H9 (cell line): Measurements from ENCODE around the gene CCDC88C. TPM values are rescaled to one million over a fixed set of nuclear protein-coding genes. Genes with fewer than 3 reads are reported as not detected.

Experiments used
- DNase-seq: peaks from one replicate; pipeline ENCODE4 v3.0.0-alpha.2; 2017
- H2AFZ ChIP-seq: one replicate; pipeline ENCODE4 v1.6.1; 2013; ENCODE audit warnings: mild to moderate bottlenecking, low read length, control low read depth, moderate library complexity
- H2AK5ac ChIP-seq: 2 replicates; pipeline ENCODE4 v1.6.1; 2013; ENCODE audit warnings: low read length, control low read depth, mixed read lengths; ENCODE audit not compliant: insufficient read length
- H2BK120ac ChIP-seq: one replicate; pipeline ENCODE4 v1.6.1; 2013; ENCODE audit warnings: low read depth, mild to moderate bottlenecking, low read length, control low read depth, inconsistent platforms; ENCODE audit not compliant: poor library complexity, severe bottlenecking
- H2BK12ac ChIP-seq: 2 replicates; pipeline ENCODE4 v1.6.1; 2013; ENCODE audit warnings: low read length, control low read depth, mixed read lengths, low read depth; ENCODE audit not compliant: insufficient read length
- H2BK15ac ChIP-seq: 2 replicates; pipeline ENCODE4 v1.6.1; 2013; ENCODE audit warnings: low read depth, low read length, control low read depth
- H2BK20ac ChIP-seq: one replicate; pipeline ENCODE4 v1.6.1; 2013; ENCODE audit warnings: low read depth, mild to moderate bottlenecking, low read length, control low read depth, inconsistent platforms; ENCODE audit not compliant: poor library complexity, severe bottlenecking
- H2BK5ac ChIP-seq: 2 replicates; pipeline ENCODE4 v1.6.1; 2013; ENCODE audit warnings: low read length, control low read depth, mixed read lengths; ENCODE audit not compliant: insufficient read length
- H3K14ac ChIP-seq: 2 replicates; pipeline ENCODE4 v1.6.1; 2013; ENCODE audit warnings: low read length, control low read depth; ENCODE audit not compliant: insufficient read depth
- H3K18ac ChIP-seq: 2 replicates; pipeline ENCODE4 v1.6.1; 2013; ENCODE audit warnings: low read depth, mild to moderate bottlenecking, mixed read lengths, low read length, control low read depth; ENCODE audit not compliant: insufficient read length
- H3K23ac ChIP-seq: 2 replicates; pipeline ENCODE4 v1.6.1; 2013; ENCODE audit warnings: low read length, control low read depth, mixed read lengths, low read depth; ENCODE audit not compliant: insufficient read length
- H3K23me2 ChIP-seq: 2 replicates; pipeline ENCODE4 v1.6.1; 2013; ENCODE audit warnings: low read depth, mild to moderate bottlenecking, mixed read lengths, low read length, control low read depth; ENCODE audit not compliant: insufficient read length, poor library complexity, severe bottlenecking
- H3K27ac ChIP-seq: 2 replicates; pipeline ENCODE4 v1.5.1; 2013; ENCODE audit warnings: low read length, control low read depth, mixed read lengths, low read depth; ENCODE audit not compliant: insufficient read length
- H3K27me3 ChIP-seq: 2 replicates; pipeline ENCODE4 v1.6.1; 2013; ENCODE audit warnings: low read length, control low read depth, inconsistent platforms; ENCODE audit not compliant: insufficient read depth
- H3K4ac ChIP-seq: 2 replicates; pipeline ENCODE4 v1.6.1; 2013; ENCODE audit warnings: low read depth, mild to moderate bottlenecking, control low read depth, inconsistent platforms, low read length, moderate library complexity
- H3K4me1 ChIP-seq: 2 replicates; pipeline ENCODE4 v1.6.1; 2013; ENCODE audit warnings: low read length, control low read depth, inconsistent platforms; ENCODE audit not compliant: insufficient read depth
- H3K4me2 ChIP-seq: 2 replicates; pipeline ENCODE4 v1.6.1; 2013; ENCODE audit warnings: low read length, control low read depth, mixed read lengths; ENCODE audit not compliant: insufficient read length, insufficient read depth
- H3K56ac ChIP-seq: 2 replicates; pipeline ENCODE4 v1.6.1; 2013; ENCODE audit warnings: low read depth, mild to moderate bottlenecking, mixed read lengths, low read length, control low read depth; ENCODE audit not compliant: insufficient read length
- H3K79me1 ChIP-seq: 2 replicates; pipeline ENCODE4 v1.6.1; 2013; ENCODE audit warnings: low read depth, mild to moderate bottlenecking, moderate library complexity, low read length, control low read depth, inconsistent platforms; ENCODE audit not compliant: insufficient read depth, poor library complexity, severe bottlenecking
- H3K79me2 ChIP-seq: 2 replicates; pipeline ENCODE4 v1.6.1; 2013; ENCODE audit warnings: low read length, control low read depth, inconsistent platforms; ENCODE audit not compliant: insufficient read depth
- H3K9ac ChIP-seq: 2 replicates; pipeline ENCODE4 v1.6.1; 2013; ENCODE audit warnings: low read length, control low read depth, mixed read lengths; ENCODE audit not compliant: insufficient read length; ENCODE audit errors: extremely low read depth
- H3K9me3 ChIP-seq: one replicate; pipeline ENCODE4 v1.6.1; 2013; ENCODE audit warnings: low read depth, low read length, inconsistent platforms; ENCODE audit not compliant: control insufficient read depth
- H3T11ph ChIP-seq: one replicate; pipeline ENCODE4 v1.6.1; 2013; ENCODE audit warnings: mild to moderate bottlenecking, low read length, control low read depth, inconsistent platforms
- H4K20me1 ChIP-seq: one replicate; pipeline ENCODE4 v1.6.1; 2013; ENCODE audit not compliant: control insufficient read depth, insufficient read length, insufficient read depth
- H4K5ac ChIP-seq: 2 replicates; pipeline ENCODE4 v1.6.1; 2013; ENCODE audit warnings: low read depth, mild to moderate bottlenecking, mixed read lengths, low read length, control low read depth; ENCODE audit not compliant: insufficient read length
- H4K8ac ChIP-seq: replicated peaks from 2 replicates; pipeline ENCODE4 v1.6.1; 2013; ENCODE audit warnings: low read length, control low read depth, mixed read lengths, low read depth; ENCODE audit not compliant: insufficient read length
- H4K91ac ChIP-seq: 2 replicates; pipeline ENCODE4 v1.6.1; 2013; ENCODE audit warnings: low read depth, mild to moderate bottlenecking, moderate library complexity, mixed read lengths, low read length, control low read depth; ENCODE audit not compliant: insufficient read length
- H3K27ac Mint-ChIP-seq, 3 experiments: 2 replicates in 2 of 3; 3 replicates in 1 of 3; pipeline ENCODE4 v1.8.0; 2020 to 2021; ENCODE audit warnings: mixed read lengths in 3 of 3, mild to moderate bottlenecking in 1 of 3, moderate library complexity in 1 of 3
- H3K27me3 Mint-ChIP-seq: 2 replicates; pipeline ENCODE4 v1.8.0; 2021; ENCODE audit warnings: low read depth, mild to moderate bottlenecking, moderate library complexity, mixed read lengths
- H3K36me3 Mint-ChIP-seq, 3 experiments: 2 replicates in 2 of 3; 3 replicates in 1 of 3; pipeline ENCODE4 v1.8.0; 2020 to 2021; ENCODE audit warnings: low read depth in 3 of 3, mixed read lengths in 3 of 3; ENCODE audit not compliant: insufficient read depth in 1 of 3
- H3K4me1 Mint-ChIP-seq, 2 experiments: 2 replicates each; pipeline ENCODE4 v1.8.0; 2020; ENCODE audit warnings: mixed read lengths in 2 of 2
- H3K4me3 Mint-ChIP-seq, 2 experiments: 2 replicates in 1 of 2; 3 replicates in 1 of 2; pipeline ENCODE4 v1.8.0; 2020 to 2021; ENCODE audit warnings: mild to moderate bottlenecking in 2 of 2, mixed read lengths in 2 of 2, moderate library complexity in 1 of 2
- H3K9me3 Mint-ChIP-seq, 2 experiments: 2 replicates in 1 of 2; 3 replicates in 1 of 2; pipeline ENCODE4 v1.8.0; 2020; ENCODE audit warnings: mild to moderate bottlenecking in 2 of 2, mixed read lengths in 2 of 2, moderate library complexity in 1 of 2
- WGBS: extraction: QIAGEN DNeasy Blood & Tissue Kit; methylation state at CpG from one replicate; pipeline ENCODE4 v1.1.7; 2013; ENCODE audit warnings: missing lambda C conversion rate, low lambda C conversion rate, mixed read lengths; ENCODE audit not compliant: insufficient read length; ENCODE audit errors: extremely low coverage; 5-methylcytosine and 5-hydroxymethylcytosine counted together
- total RNA-seq: library from RNA; stranded (reverse); gene quantifications from 2 replicates; pipeline ENCODE4 v1.2.1, GENCODE V29; 2021
- TF ChIP-seq, protein P1 (sequence below): fragments of 200-600 bp; sonication (generic); conservative IDR thresholded peaks from 3 replicates; pipeline ENCODE4 v1.8.0; 2021; ENCODE audit warnings: antibody characterized with exemption, mild to moderate bottlenecking

CCDC88C gene
- total RNA-seq, 1 experiment from 2014 or later, result 52.4 TPM

DNA sequence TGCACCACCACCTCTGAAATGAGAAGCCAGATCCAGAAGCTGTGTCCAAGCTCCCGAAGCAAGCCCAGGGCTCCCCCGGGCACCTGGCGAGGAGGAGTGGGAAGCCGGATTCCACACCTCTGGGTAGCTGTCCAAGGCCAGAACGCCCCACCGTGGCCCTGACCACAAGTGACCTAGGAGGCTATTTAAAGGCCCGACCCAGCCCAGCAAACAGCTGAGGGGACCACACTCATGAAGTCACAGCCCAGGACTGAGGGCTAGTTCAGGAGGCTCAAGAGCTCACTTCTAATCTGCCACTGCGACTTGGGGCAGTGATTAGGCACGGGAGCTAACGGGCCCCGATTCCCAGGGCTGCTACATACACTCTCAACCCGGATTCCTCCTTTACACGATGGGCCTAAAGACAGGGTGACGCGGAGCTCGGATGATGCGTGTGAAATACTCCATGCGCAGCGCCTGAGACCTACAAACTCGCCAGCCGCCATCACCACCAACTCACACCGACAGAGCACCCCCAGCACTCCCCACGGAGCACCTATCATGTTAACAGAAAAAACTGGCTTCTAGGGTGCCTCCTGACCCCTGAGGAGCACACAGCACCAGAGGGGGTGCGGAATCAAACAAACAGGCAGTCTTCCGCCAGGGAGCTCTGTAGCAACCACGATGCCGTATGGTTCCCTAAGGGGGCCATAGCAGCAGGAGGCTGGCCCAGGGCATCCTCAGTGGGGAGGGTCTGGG lies 89.1 kb downstream of the CCDC88C start:
- Histone ChIP-seq H2AFZ (no peak overlapping the region), H3K9me3 (no peaks in the 10 kb centered on the region), H3K27ac (no peak overlapping the region), H2AK5ac (no peak overlapping the region), H3K23ac (no peak overlapping the region), H4K91ac (no peak overlapping the region), H2BK120ac (no peak overlapping the region), H3K4me1 (no peaks in the 10 kb centered on the region), H4K5ac (no peak overlapping the region), H3T11ph (no peak overlapping the region), H3K9ac (no peak overlapping the region), H3K79me1 (no peaks in the 10 kb centered on the region), H3K27me3 (no peaks in the 10 kb centered on the region), H2BK5ac (no peak overlapping the region), H2BK12ac (no peak overlapping the region), H3K14ac (no peak overlapping the region; the same call in 1 of the 2 replicates), H2BK20ac (no peak overlapping the region), H3K56ac (no peak overlapping the region), H2BK15ac (no peak overlapping the region), H3K4ac (no peak overlapping the region), H3K4me2 (no peak overlapping the region), H3K79me2 (no peaks in the 10 kb centered on the region), H4K20me1 (no peaks in the 10 kb centered on the region), H3K18ac (no peak overlapping the region), H3K23me2 (peaks cover 2% of the 10 kb centered on the region), H4K8ac (no peak overlapping the region)
- Mint-ChIP-seq H3K36me3 (peaks cover 4 to 36% (median 15%) of the 10 kb centered on the region in 3 experiments; a peak in 5 of 7 replicates), H3K9me3 (no peaks in the 10 kb centered on the region), H3K4me3 (no peak overlapping the region), H3K27me3 (no peaks in the 10 kb centered on the region), H3K4me1 (peaks cover 16 to 25% of the 10 kb centered on the region in 2 experiments), H3K27ac (peak overlapping the region; percentile 5 to 81 (median 21); a peak in 4 of 7 replicates)
- no peak for DNase-seq
- TF ChIP-seq, protein P1, sequence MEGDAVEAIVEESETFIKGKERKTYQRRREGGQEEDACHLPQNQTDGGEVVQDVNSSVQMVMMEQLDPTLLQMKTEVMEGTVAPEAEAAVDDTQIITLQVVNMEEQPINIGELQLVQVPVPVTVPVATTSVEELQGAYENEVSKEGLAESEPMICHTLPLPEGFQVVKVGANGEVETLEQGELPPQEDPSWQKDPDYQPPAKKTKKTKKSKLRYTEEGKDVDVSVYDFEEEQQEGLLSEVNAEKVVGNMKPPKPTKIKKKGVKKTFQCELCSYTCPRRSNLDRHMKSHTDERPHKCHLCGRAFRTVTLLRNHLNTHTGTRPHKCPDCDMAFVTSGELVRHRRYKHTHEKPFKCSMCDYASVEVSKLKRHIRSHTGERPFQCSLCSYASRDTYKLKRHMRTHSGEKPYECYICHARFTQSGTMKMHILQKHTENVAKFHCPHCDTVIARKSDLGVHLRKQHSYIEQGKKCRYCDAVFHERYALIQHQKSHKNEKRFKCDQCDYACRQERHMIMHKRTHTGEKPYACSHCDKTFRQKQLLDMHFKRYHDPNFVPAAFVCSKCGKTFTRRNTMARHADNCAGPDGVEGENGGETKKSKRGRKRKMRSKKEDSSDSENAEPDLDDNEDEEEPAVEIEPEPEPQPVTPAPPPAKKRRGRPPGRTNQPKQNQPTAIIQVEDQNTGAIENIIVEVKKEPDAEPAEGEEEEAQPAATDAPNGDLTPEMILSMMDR, result no peak
- WGBS, result no CpG with 5 or more reads among the region's 27 CpGs
